Stimulated activated CD8-positive, alpha-beta memory T cell treated with anti-CD3 and anti-CD28 coated beads, Interleukin-7, amount 100 ng/mL, for 1 hour (primary cell): Measurements from ENCODE around the gene ERMARD.

Experiments used
- DNase-seq, 2 donors: peaks; one replicate each; pipeline ENCODE4 v3.0.0-alpha.2; 2020; ENCODE audit warnings: low read depth in 2 of 2

Gene ERMARD

GRCh38 chr6:169825558-169826225, 74.3 kb downstream of the ERMARD start:
- DNase-seq: no peak

- DNase-seq: no peak
Observed at GRCh38 chr6:169826697-169827096, 75.3 kb downstream of the ERMARD start.

- DNase-seq: no peak
Observed at GRCh38 chr6:169827290-169827717, 75.9 kb downstream of the ERMARD start.

- no peak for DNase-seq
Observed at GRCh38 chr6:169828176-169828575, 76.8 kb downstream of the ERMARD start.

- no peak for DNase-seq
Observed at GRCh38 chr6:169829786-169830185, 78.4 kb downstream of the ERMARD start.

GRCh38 chr6:169830876-169831275, 79.5 kb downstream of the ERMARD start:
- no peak for DNase-seq
